PC-9 (cell line): ENCODE results near the gene RNASET2.

ENCODE experiments used
- CTCF ChIP-seq: fragments of 200-600 bp; sonication (generic); conservative IDR thresholded peaks from 2 replicates; pipeline ENCODE4 v1.6.1; 2017; ENCODE audit warnings: mixed run types, antibody characterized with exemption, mild to moderate bottlenecking, moderate library complexity
- EZH2 ChIP-seq: fragments of 200-600 bp; sonication (generic); IDR thresholded peaks from 2 replicates; pipeline ENCODE4 v1.8.0; 2017; ENCODE audit warnings: antibody characterized with exemption, low read depth

DNA sequence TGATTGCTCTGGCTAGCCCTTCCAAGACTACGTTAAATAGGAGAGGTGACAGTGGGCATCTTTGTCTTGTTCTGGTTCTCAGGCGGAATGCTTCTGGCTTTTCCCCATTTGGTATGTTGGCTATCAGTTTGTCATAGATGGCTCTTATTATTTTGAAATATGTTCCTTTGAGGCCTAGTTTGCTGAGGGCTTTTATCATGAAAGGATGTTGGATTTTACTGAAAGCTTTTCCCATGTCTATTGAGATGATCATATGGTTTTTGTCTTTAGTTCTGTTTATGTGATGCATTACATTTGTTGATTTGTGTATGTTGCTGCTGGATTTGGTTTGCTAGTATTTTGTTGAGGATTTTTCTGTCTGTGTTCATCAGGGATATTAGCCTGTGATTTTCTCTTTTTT lies 9.9 kb upstream of the RNASET2 start:
- TF ChIP-seq CTCF (no peak), EZH2 (no peak)
